Bronchial epithelial cell (primary cell): ENCODE results near the gene FRMPD1. TPM values are rescaled to one million over a fixed set of nuclear protein-coding genes. Genes with fewer than 3 reads are reported as not detected.

Source experiments
- DNase-seq: peaks from one replicate; pipeline ENCODE4 v3.0.0-alpha.2; 2010; ENCODE audit warnings: low read depth
- FAIRE-seq: peaks from 2 replicates; lab custom pipeline; 2011; peaks lifted over from hg19 to GRCh38; lab: Jason Lieb, UNC
- H3K27me3 ChIP-seq: 2 replicates; pipeline ENCODE4 v1.5.1; 2011; ENCODE audit warnings: low read length; ENCODE audit not compliant: control insufficient read depth, insufficient read depth
- H3K36me3 ChIP-seq: 2 replicates; pipeline ENCODE4 v1.5.1; 2011; ENCODE audit warnings: low read length; ENCODE audit not compliant: control insufficient read depth, insufficient read depth
- H3K4me3 ChIP-seq: 2 replicates; pipeline ENCODE4 v1.5.1; 2011; ENCODE audit warnings: mild to moderate bottlenecking, low read depth, low read length, control low read depth
- CTCF ChIP-seq: IDR thresholded peaks from 2 replicates; pipeline ENCODE4 v1.5.1; 2011; ENCODE audit warnings: mild to moderate bottlenecking, moderate library complexity, low read length, control low read depth, inconsistent platforms; ENCODE audit not compliant: insufficient read depth, severe bottlenecking
- total RNA-seq: library from RNA; depleted of rRNA; stranded (reverse); fragments of >200 nt; gene quantifications from 2 replicates; pipeline ENCODE4 v1.2.1, GENCODE V29; 2014

The FRMPD1 gene
- total RNA-seq, 1 donor from 2014 or later, result not detected

- DNase-seq (no peak), FAIRE-seq (no peak)
- Histone ChIP-seq H3K36me3 (no peaks in the 10 kb centered on the region), H3K4me3 (no peak overlapping the region), H3K27me3 (no peaks in the 10 kb centered on the region)
- no peak for TF ChIP-seq CTCF
Observed at GRCh38 chr9:37715260-37715659, 64.5 kb downstream of the FRMPD1 start.

- no peak for DNase-seq
- Histone ChIP-seq H3K4me3 (no peak overlapping the region), H3K36me3 (no peaks in the 10 kb centered on the region), H3K27me3 (no peaks in the 10 kb centered on the region)
- no peak for TF ChIP-seq CTCF
- FAIRE-seq, result peak; percentile 64
Observed at GRCh38 chr9:37715991-37716505, 65.3 kb downstream of the FRMPD1 start.

- no peak for FAIRE-seq
- no peaks in the 10 kb centered on the region for H3K36me3 ChIP-seq
- no peak for TF ChIP-seq CTCF
- H3K4me3 ChIP-seq, result no peak overlapping the region
- no peak for DNase-seq
- H3K27me3 ChIP-seq, result no peaks in the 10 kb centered on the region
Observed at GRCh38 chr9:37719526-37719925, 68.8 kb downstream of the FRMPD1 start.

- DNase-seq (no peak), FAIRE-seq (no peak)
- H3K4me3 ChIP-seq, result no peak overlapping the region
- H3K27me3 ChIP-seq, result no peaks in the 10 kb centered on the region
- no peaks in the 10 kb centered on the region for H3K36me3 ChIP-seq
- no peak for TF ChIP-seq CTCF
Observed at GRCh38 chr9:37727013-37727412, 76.3 kb downstream of the FRMPD1 start.

GRCh38 chr9:37729499-37729898 lies 78.7 kb downstream of the FRMPD1 start:
- no peak overlapping the region for H3K4me3 ChIP-seq
- FAIRE-seq, result peak; percentile 62
- no peak for TF ChIP-seq CTCF
- no peaks in the 10 kb centered on the region for H3K27me3 ChIP-seq
- DNase-seq, result peak; percentile 95
- no peaks in the 10 kb centered on the region for H3K36me3 ChIP-seq

GRCh38 chr9:37730256-37730655 lies 79.5 kb downstream of the FRMPD1 start:
- DNase-seq (peak; percentile 40), FAIRE-seq (no peak)
- Histone ChIP-seq H3K36me3 (no peaks in the 10 kb centered on the region), H3K4me3 (no peak overlapping the region), H3K27me3 (no peaks in the 10 kb centered on the region)
- TF ChIP-seq CTCF, result no peak
